ENCODE data around the gene UNC13C.

DNA sequence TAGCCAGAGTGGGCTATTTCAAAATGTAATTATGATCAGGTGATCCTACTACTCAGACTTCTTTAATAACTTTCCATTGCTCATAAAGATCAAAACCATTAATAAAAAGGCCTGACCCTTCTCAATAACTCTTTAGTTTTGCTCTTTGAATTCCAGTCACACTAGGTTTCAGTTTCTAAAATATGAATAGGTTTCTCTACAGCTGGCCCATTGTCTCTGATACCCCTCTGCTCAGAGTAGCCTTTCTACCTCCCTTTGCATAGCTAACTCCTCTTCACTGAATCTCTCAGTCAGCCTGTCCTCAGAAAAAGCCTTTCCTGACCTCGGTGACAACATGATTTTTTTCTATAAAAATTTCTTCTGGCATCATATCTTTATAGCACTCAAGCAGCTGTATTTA, 209.1 kb downstream of the UNC13C start:
- TF ChIP-seq CTCF (conservative IDR thresholded peaks at IDR 0.05 in 1 of 2, IDR thresholded peaks at IDR 0.05 in 1 of 2; ENCODE audit: extremely low read depth in 1 of 2, insufficient read depth in 1 of 2, low read depth in 1 of 2, low read length in 2 of 2), result no peak
- TF ChIP-seq EZH2 (IDR thresholded peaks at IDR 0.05; ENCODE audit: borderline replicate concordance, low read length), result no peak
